LNCAP (cell line): ENCODE data around the gene ITGA1.

ENCODE experiments used
- CTCF ChIP-seq: fragments of 450-650 bp; IDR thresholded peaks from 2 replicates; pipeline ENCODE4 v1.5.1; 2017; ENCODE audit warnings: mild to moderate bottlenecking

ITGA1 gene

GRCh38 chr5:52825826-52826225 lies 38.1 kb downstream of the ITGA1 start:
- no peak for TF ChIP-seq CTCF

GRCh38 chr5:52827815-52828214 lies 40.1 kb downstream of the ITGA1 start:
- TF ChIP-seq CTCF: no peak

- no peak for TF ChIP-seq CTCF
Observed at GRCh38 chr5:52829664-52830063, 41.9 kb downstream of the ITGA1 start.

- no peak for TF ChIP-seq CTCF
Observed at GRCh38 chr5:52830650-52831049, 42.9 kb downstream of the ITGA1 start.

GRCh38 chr5:52831786-52832511 lies 44.2 kb downstream of the ITGA1 start:
- TF ChIP-seq CTCF: no peak

- no peak for TF ChIP-seq CTCF
Observed at GRCh38 chr5:52834320-52834719, 46.6 kb downstream of the ITGA1 start.

- TF ChIP-seq CTCF: no peak
Observed at GRCh38 chr5:52837068-52837467, 49.4 kb downstream of the ITGA1 start.

- no peak for TF ChIP-seq CTCF
Observed at GRCh38 chr5:52837591-52838001, 49.9 kb downstream of the ITGA1 start.
